H9 (cell line): Measurements from ENCODE around the gene GALNT16. TPM values are rescaled to one million over a fixed set of nuclear protein-coding genes. Genes with fewer than 3 reads are reported as not detected.

Experiments
- DNase-seq: peaks from one replicate; pipeline ENCODE4 v3.0.0-alpha.2; 2017
- H2AFZ ChIP-seq: one replicate; pipeline ENCODE4 v1.6.1; 2013; ENCODE audit warnings: mild to moderate bottlenecking, low read length, control low read depth, moderate library complexity
- H2AK5ac ChIP-seq: 2 replicates; pipeline ENCODE4 v1.6.1; 2013; ENCODE audit warnings: low read length, control low read depth, mixed read lengths; ENCODE audit not compliant: insufficient read length
- H2BK120ac ChIP-seq: one replicate; pipeline ENCODE4 v1.6.1; 2013; ENCODE audit warnings: low read depth, mild to moderate bottlenecking, low read length, control low read depth, inconsistent platforms; ENCODE audit not compliant: poor library complexity, severe bottlenecking
- H2BK12ac ChIP-seq: 2 replicates; pipeline ENCODE4 v1.6.1; 2013; ENCODE audit warnings: low read length, control low read depth, mixed read lengths, low read depth; ENCODE audit not compliant: insufficient read length
- H2BK15ac ChIP-seq: 2 replicates; pipeline ENCODE4 v1.6.1; 2013; ENCODE audit warnings: low read depth, low read length, control low read depth
- H2BK20ac ChIP-seq: one replicate; pipeline ENCODE4 v1.6.1; 2013; ENCODE audit warnings: low read depth, mild to moderate bottlenecking, low read length, control low read depth, inconsistent platforms; ENCODE audit not compliant: poor library complexity, severe bottlenecking
- H2BK5ac ChIP-seq: 2 replicates; pipeline ENCODE4 v1.6.1; 2013; ENCODE audit warnings: low read length, control low read depth, mixed read lengths; ENCODE audit not compliant: insufficient read length
- H3K14ac ChIP-seq: 2 replicates; pipeline ENCODE4 v1.6.1; 2013; ENCODE audit warnings: low read length, control low read depth; ENCODE audit not compliant: insufficient read depth
- H3K18ac ChIP-seq: 2 replicates; pipeline ENCODE4 v1.6.1; 2013; ENCODE audit warnings: low read depth, mild to moderate bottlenecking, mixed read lengths, low read length, control low read depth; ENCODE audit not compliant: insufficient read length
- H3K23ac ChIP-seq: 2 replicates; pipeline ENCODE4 v1.6.1; 2013; ENCODE audit warnings: low read length, control low read depth, mixed read lengths, low read depth; ENCODE audit not compliant: insufficient read length
- H3K23me2 ChIP-seq: 2 replicates; pipeline ENCODE4 v1.6.1; 2013; ENCODE audit warnings: low read depth, mild to moderate bottlenecking, mixed read lengths, low read length, control low read depth; ENCODE audit not compliant: insufficient read length, poor library complexity, severe bottlenecking
- H3K27ac ChIP-seq: 2 replicates; pipeline ENCODE4 v1.5.1; 2013; ENCODE audit warnings: low read length, control low read depth, mixed read lengths, low read depth; ENCODE audit not compliant: insufficient read length
- H3K27me3 ChIP-seq: 2 replicates; pipeline ENCODE4 v1.6.1; 2013; ENCODE audit warnings: low read length, control low read depth, inconsistent platforms; ENCODE audit not compliant: insufficient read depth
- H3K4ac ChIP-seq: 2 replicates; pipeline ENCODE4 v1.6.1; 2013; ENCODE audit warnings: low read depth, mild to moderate bottlenecking, control low read depth, inconsistent platforms, low read length, moderate library complexity
- H3K4me1 ChIP-seq: 2 replicates; pipeline ENCODE4 v1.6.1; 2013; ENCODE audit warnings: low read length, control low read depth, inconsistent platforms; ENCODE audit not compliant: insufficient read depth
- H3K4me2 ChIP-seq: 2 replicates; pipeline ENCODE4 v1.6.1; 2013; ENCODE audit warnings: low read length, control low read depth, mixed read lengths; ENCODE audit not compliant: insufficient read length, insufficient read depth
- H3K56ac ChIP-seq: 2 replicates; pipeline ENCODE4 v1.6.1; 2013; ENCODE audit warnings: low read depth, mild to moderate bottlenecking, mixed read lengths, low read length, control low read depth; ENCODE audit not compliant: insufficient read length
- H3K79me1 ChIP-seq: 2 replicates; pipeline ENCODE4 v1.6.1; 2013; ENCODE audit warnings: low read depth, mild to moderate bottlenecking, moderate library complexity, low read length, control low read depth, inconsistent platforms; ENCODE audit not compliant: insufficient read depth, poor library complexity, severe bottlenecking
- H3K79me2 ChIP-seq: 2 replicates; pipeline ENCODE4 v1.6.1; 2013; ENCODE audit warnings: low read length, control low read depth, inconsistent platforms; ENCODE audit not compliant: insufficient read depth
- H3K9ac ChIP-seq: 2 replicates; pipeline ENCODE4 v1.6.1; 2013; ENCODE audit warnings: low read length, control low read depth, mixed read lengths; ENCODE audit not compliant: insufficient read length; ENCODE audit errors: extremely low read depth
- H3K9me3 ChIP-seq: one replicate; pipeline ENCODE4 v1.6.1; 2013; ENCODE audit warnings: low read depth, low read length, inconsistent platforms; ENCODE audit not compliant: control insufficient read depth
- H3T11ph ChIP-seq: one replicate; pipeline ENCODE4 v1.6.1; 2013; ENCODE audit warnings: mild to moderate bottlenecking, low read length, control low read depth, inconsistent platforms
- H4K20me1 ChIP-seq: one replicate; pipeline ENCODE4 v1.6.1; 2013; ENCODE audit not compliant: control insufficient read depth, insufficient read length, insufficient read depth
- H4K5ac ChIP-seq: 2 replicates; pipeline ENCODE4 v1.6.1; 2013; ENCODE audit warnings: low read depth, mild to moderate bottlenecking, mixed read lengths, low read length, control low read depth; ENCODE audit not compliant: insufficient read length
- H4K8ac ChIP-seq: replicated peaks from 2 replicates; pipeline ENCODE4 v1.6.1; 2013; ENCODE audit warnings: low read length, control low read depth, mixed read lengths, low read depth; ENCODE audit not compliant: insufficient read length
- H4K91ac ChIP-seq: 2 replicates; pipeline ENCODE4 v1.6.1; 2013; ENCODE audit warnings: low read depth, mild to moderate bottlenecking, moderate library complexity, mixed read lengths, low read length, control low read depth; ENCODE audit not compliant: insufficient read length
- H3K27ac Mint-ChIP-seq, 3 experiments: 2 replicates in 2 of 3; 3 replicates in 1 of 3; pipeline ENCODE4 v1.8.0; 2020 to 2021; ENCODE audit warnings: mixed read lengths in 3 of 3, mild to moderate bottlenecking in 1 of 3, moderate library complexity in 1 of 3
- H3K27me3 Mint-ChIP-seq: 2 replicates; pipeline ENCODE4 v1.8.0; 2021; ENCODE audit warnings: low read depth, mild to moderate bottlenecking, moderate library complexity, mixed read lengths
- H3K36me3 Mint-ChIP-seq, 3 experiments: 2 replicates in 2 of 3; 3 replicates in 1 of 3; pipeline ENCODE4 v1.8.0; 2020 to 2021; ENCODE audit warnings: low read depth in 3 of 3, mixed read lengths in 3 of 3; ENCODE audit not compliant: insufficient read depth in 1 of 3
- H3K4me1 Mint-ChIP-seq, 2 experiments: 2 replicates each; pipeline ENCODE4 v1.8.0; 2020; ENCODE audit warnings: mixed read lengths in 2 of 2
- H3K4me3 Mint-ChIP-seq, 2 experiments: 2 replicates in 1 of 2; 3 replicates in 1 of 2; pipeline ENCODE4 v1.8.0; 2020 to 2021; ENCODE audit warnings: mild to moderate bottlenecking in 2 of 2, mixed read lengths in 2 of 2, moderate library complexity in 1 of 2
- H3K9me3 Mint-ChIP-seq, 2 experiments: 2 replicates in 1 of 2; 3 replicates in 1 of 2; pipeline ENCODE4 v1.8.0; 2020; ENCODE audit warnings: mild to moderate bottlenecking in 2 of 2, mixed read lengths in 2 of 2, moderate library complexity in 1 of 2
- WGBS: extraction: QIAGEN DNeasy Blood & Tissue Kit; methylation state at CpG from one replicate; pipeline ENCODE4 v1.1.7; 2013; ENCODE audit warnings: missing lambda C conversion rate, low lambda C conversion rate, mixed read lengths; ENCODE audit not compliant: insufficient read length; ENCODE audit errors: extremely low coverage; 5-methylcytosine and 5-hydroxymethylcytosine counted together
- total RNA-seq: library from RNA; stranded (reverse); gene quantifications from 2 replicates; pipeline ENCODE4 v1.2.1, GENCODE V29; 2021
- TF ChIP-seq, protein P1 (sequence below): fragments of 200-600 bp; sonication (generic); conservative IDR thresholded peaks from 3 replicates; pipeline ENCODE4 v1.8.0; 2021; ENCODE audit warnings: antibody characterized with exemption, mild to moderate bottlenecking

The GALNT16 gene
- total RNA-seq, 1 experiment from 2014 or later = 2.3 TPM

- H2BK15ac ChIP-seq = no peak overlapping the region
- Mint-ChIP-seq H3K27ac (no peak overlapping the region), H3K4me3 (no peak overlapping the region), H3K27me3 (no peaks in the 10 kb centered on the region), H3K4me1 (peaks cover 8 to 15% of the 10 kb centered on the region in 2 experiments), H3K9me3 (no peaks in the 10 kb centered on the region), H3K36me3 (no peaks in the 10 kb centered on the region; a peak in 2 of 7 replicates)
- no peak overlapping the region for H2BK120ac ChIP-seq
- H3K4me1 ChIP-seq = peaks cover 4% of the 10 kb centered on the region; the same call in 1 of the 2 replicates
- H4K20me1 ChIP-seq = no peaks in the 10 kb centered on the region
- no peak overlapping the region for H3K27ac ChIP-seq
- H3K4me2 ChIP-seq = no peak overlapping the region
- H2BK5ac ChIP-seq = no peak overlapping the region
- no peaks in the 10 kb centered on the region for H3K79me1 ChIP-seq
- WGBS = no CpG with 5 or more reads among the region's 7 CpGs
- H4K91ac ChIP-seq = no peak overlapping the region
- H2BK12ac ChIP-seq = no peak overlapping the region
- no peak overlapping the region for H2AFZ ChIP-seq
- no peaks in the 10 kb centered on the region for H3K27me3 ChIP-seq
- DNase-seq = no peak
- no peak overlapping the region for H4K8ac ChIP-seq
- no peak overlapping the region for H2AK5ac ChIP-seq
- H3K23me2 ChIP-seq = no peaks in the 10 kb centered on the region
- no peak overlapping the region for H3T11ph ChIP-seq
- H3K23ac ChIP-seq = no peak overlapping the region
- no peak overlapping the region for H3K18ac ChIP-seq
- no peak overlapping the region for H4K5ac ChIP-seq
- H3K56ac ChIP-seq = no peak overlapping the region
- H3K14ac ChIP-seq = no peak overlapping the region
- H3K4ac ChIP-seq = no peak overlapping the region
- H3K79me2 ChIP-seq = no peaks in the 10 kb centered on the region
- H3K9ac ChIP-seq = no peak overlapping the region
- TF ChIP-seq, protein P1, sequence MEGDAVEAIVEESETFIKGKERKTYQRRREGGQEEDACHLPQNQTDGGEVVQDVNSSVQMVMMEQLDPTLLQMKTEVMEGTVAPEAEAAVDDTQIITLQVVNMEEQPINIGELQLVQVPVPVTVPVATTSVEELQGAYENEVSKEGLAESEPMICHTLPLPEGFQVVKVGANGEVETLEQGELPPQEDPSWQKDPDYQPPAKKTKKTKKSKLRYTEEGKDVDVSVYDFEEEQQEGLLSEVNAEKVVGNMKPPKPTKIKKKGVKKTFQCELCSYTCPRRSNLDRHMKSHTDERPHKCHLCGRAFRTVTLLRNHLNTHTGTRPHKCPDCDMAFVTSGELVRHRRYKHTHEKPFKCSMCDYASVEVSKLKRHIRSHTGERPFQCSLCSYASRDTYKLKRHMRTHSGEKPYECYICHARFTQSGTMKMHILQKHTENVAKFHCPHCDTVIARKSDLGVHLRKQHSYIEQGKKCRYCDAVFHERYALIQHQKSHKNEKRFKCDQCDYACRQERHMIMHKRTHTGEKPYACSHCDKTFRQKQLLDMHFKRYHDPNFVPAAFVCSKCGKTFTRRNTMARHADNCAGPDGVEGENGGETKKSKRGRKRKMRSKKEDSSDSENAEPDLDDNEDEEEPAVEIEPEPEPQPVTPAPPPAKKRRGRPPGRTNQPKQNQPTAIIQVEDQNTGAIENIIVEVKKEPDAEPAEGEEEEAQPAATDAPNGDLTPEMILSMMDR = peak; percentile 46; the same call in 2 of the 3 replicates
- H3K9me3 ChIP-seq = no peaks in the 10 kb centered on the region
- no peak overlapping the region for H2BK20ac ChIP-seq
Measured at GRCh38 chr14:69325646-69326265, 65.8 kb downstream of the GALNT16 start.
